A549 treated with AZD9567 at 1 μM for 4 hours (cell line): ENCODE data around the gene ZNF558. TPM values are rescaled to one million over a fixed set of nuclear protein-coding genes. Genes with fewer than 3 reads are reported as not detected.

Experiments used
- total RNA-seq: library from RNA; stranded (reverse); fragments of 200-300 nt; extraction: Qiagen RNA extraction; gene quantifications from 5 replicates; pipeline ENCODE4 v1.2.3, GENCODE V29; 2022; ENCODE audit not compliant: insufficient read depth

Gene ZNF558
- 5.3 to 19.1 TPM (median 7.5 TPM) in 5 replicates for total RNA-seq

GRCh38 chr19:8832132-8833021 is at the start of gene ZNF558, which contains the start of gene MBD3L1:
Gene ZNF558, minus strand, starts transcription at chr19:8832304. Its CDS starts 9,645 bp downstream, at chr19:8822659.
Gene MBD3L1, plus strand, starts transcription at chr19:8832377. Its CDS starts 10,302 bp downstream, at chr19:8842679.

Other genes with a start within 250 kb of the ZNF558 start
- gene ADAMTS10, start 221.6 kb downstream of the ZNF558 start, total RNA-seq, result 9.9 to 14.7 TPM (median 13.2 TPM) in 5 replicates
- not detected in 5 replicates for gene NFILZ, start 201.7 kb downstream of the ZNF558 start, total RNA-seq
- gene ACTL9, start 133.5 kb downstream of the ZNF558 start, total RNA-seq, result not detected in 5 replicates
- gene OR2Z1, start 110.7 kb downstream of the ZNF558 start, total RNA-seq, result not detected in 5 replicates
- not detected in 5 replicates for gene MBD3L1, start 73 bp upstream of the ZNF558 start, total RNA-seq
- 0.01 to 0.18 TPM (median 0.03 TPM) in 4 of 5 replicates, not detected in the other for gene MUC16, start 178.1 kb upstream of the ZNF558 start, total RNA-seq